ENCODE measurements around the gene CDK19. TPM values are rescaled to one million over a fixed set of nuclear protein-coding genes. Genes with fewer than 3 reads are reported as not detected.
"Not testable (repeated sequence)": the region's sequence is repeated elsewhere in the genome, so short reads cannot be mapped to it uniquely, and the experiment has no call there.

Gene CDK19
- total RNA-seq, 1 donor = 13.5 TPM

- DNase-seq (ENCODE audit: low read depth in 2 of 3, low spot score in 2 of 3) = no peak
Measured at GRCh38 chr6:110595112-110595511, 220.2 kb downstream of the CDK19 start.

DNA sequence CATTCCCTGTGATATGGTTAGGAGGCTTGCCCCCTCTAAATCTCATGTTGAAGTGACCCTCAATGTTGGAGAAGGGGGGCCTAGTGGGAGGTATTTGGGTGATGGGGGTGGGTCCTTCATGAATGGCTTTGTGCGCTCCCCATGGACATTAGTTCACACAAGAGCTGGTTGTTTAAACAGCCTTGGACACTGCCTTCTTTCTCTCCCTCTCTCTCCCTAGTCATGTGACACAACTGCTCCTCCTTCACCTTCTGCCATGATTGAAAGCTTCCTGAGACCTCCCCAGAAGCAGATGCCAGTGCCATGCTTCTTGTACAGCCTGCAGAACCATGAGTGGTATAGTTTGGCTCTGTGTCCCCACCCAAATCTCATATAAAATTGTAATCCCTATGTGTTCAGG, 221.6 kb downstream of the CDK19 start:
- DNase-seq (ENCODE audit: low read depth in 2 of 3, low spot score in 2 of 3) = no peak

- no peak for DNase-seq (ENCODE audit: low read depth in 2 of 3, low spot score in 2 of 3)
Measured at GRCh38 chr6:110592765-110593164, 222.5 kb downstream of the CDK19 start.

DNA sequence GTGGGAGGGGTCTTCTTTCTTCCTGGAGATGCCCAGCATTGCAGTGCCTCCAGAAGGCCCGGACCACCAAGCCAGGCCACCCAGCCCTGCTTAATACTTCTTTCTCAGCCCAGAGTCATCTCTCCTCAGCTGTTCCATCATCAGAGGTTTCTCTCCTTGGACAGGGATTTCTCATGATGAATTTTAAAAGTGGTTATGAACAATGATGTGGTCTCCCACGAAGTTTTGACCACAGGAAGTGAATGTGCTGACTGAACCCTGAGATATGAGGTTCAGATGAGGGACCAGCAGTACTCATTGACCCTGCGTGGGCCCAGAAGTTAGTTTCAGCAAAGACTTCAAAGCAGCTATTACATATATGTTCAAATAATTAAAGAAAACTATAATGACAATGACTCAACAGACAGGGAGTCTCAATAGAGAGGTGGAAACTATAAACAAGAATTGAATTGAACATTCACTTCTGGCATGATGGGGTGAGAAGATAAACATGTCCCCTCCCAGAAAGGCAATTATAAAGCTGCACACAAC, 224.4 kb downstream of the CDK19 start:
- no peak for DNase-seq (ENCODE audit: low read depth in 2 of 3, low spot score in 2 of 3)

GRCh38 chr6:110589865-110590513, 225.3 kb downstream of the CDK19 start:
- DNase-seq (ENCODE audit: low read depth in 2 of 3, low spot score in 2 of 3) = peak in 2 of 3 donors; percentile 11 to 13

- DNase-seq (ENCODE audit: low read depth in 2 of 3, low spot score in 2 of 3) = no peak
Measured at GRCh38 chr6:110587328-110587727, 227.9 kb downstream of the CDK19 start.

DNA sequence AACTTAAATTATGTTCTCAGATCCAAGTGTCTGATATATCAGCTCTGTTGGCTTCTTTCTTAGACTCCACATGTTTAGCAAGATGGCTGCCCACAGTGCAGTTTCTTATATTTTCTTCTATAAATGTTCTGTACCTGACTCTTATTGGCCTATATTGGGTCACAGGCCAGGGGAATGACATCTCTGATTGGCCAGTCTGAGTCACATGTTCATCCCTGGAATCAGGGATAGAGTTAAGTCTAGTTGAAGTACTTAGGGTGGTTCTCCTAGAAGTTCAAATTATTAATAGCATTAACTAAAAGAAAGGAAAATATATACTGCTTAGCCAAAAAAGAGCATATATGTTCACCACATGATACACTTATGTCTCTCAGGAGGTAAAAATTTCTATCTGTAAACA, 233.6 kb downstream of the CDK19 start:
- no peak for DNase-seq (ENCODE audit: low read depth in 2 of 3, low spot score in 2 of 3)

- DNase-seq (ENCODE audit: low read depth in 2 of 3, low spot score in 2 of 3) = not testable (repeated sequence)
Measured at GRCh38 chr6:110577596-110578167, 237.6 kb downstream of the CDK19 start.

- no peak for DNase-seq (ENCODE audit: low read depth in 2 of 3, low spot score in 2 of 3)
Measured at GRCh38 chr6:110575925-110576463, 239.3 kb downstream of the CDK19 start.

- no peak for DNase-seq (ENCODE audit: low read depth in 2 of 3, low spot score in 2 of 3)
Measured at GRCh38 chr6:110574817-110575216, 240.5 kb downstream of the CDK19 start.

GRCh38 chr6:110573537-110573936, 241.7 kb downstream of the CDK19 start:
- no peak for DNase-seq (ENCODE audit: low read depth in 2 of 3, low spot score in 2 of 3)

DNA sequence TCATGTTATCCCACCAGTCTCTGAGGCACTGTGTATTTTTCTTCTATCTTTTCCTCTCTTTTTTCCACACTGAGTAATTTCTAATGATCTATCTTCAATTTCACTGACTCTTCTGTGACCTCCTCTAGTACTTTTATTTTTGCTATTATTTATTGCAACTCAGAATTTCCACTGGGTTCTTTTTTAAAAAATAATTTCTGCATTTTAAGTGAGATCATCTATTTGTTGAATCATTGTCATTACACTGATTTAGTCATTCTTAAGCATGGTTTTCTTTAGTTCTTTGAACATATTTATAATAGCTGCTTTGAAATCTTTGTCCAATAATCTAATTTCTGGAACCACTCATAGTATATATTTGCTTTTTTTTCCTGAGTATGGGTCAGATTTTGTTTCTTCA, 242.1 kb downstream of the CDK19 start:
- no peak for DNase-seq (ENCODE audit: low read depth in 2 of 3, low spot score in 2 of 3)

DNA sequence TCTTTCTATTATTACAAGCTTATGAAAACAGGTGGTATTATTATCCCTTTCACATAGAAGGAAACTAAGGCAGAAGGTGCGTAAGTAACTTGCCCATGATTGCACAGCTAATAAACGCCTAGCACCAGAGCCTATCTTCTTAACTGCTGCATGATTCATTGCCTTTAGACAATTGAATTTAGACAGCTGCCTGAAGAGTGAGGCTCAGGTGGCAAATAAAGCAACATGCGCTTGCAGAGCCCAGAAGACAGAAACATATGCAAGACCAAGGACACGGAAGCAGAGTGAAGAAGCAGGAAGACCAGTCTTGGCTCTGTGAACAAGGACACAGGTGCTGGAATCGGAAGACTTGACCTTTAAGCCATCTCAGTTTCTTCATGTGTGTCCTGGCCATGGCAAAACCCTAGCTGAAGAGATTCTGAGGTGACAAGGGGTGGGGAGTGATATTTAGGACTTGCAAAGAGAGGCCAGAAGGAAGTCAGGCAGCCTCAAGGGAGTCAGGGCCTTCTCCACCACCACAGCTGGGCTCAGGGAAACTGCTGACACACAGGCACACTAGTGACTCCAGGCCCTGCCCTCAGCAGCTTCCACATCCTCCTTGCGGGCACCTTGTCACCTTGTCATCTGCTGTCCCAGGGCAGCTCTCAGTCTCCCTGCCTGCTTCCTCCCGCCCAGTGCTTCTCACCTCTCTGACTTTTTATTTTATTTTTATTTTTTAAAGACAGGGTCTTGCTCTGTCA, 247.1 kb downstream of the CDK19 start:
- peak in 1 of 3 donors; percentile 26 for DNase-seq (ENCODE audit: low read depth in 2 of 3, low spot score in 2 of 3)

DNA sequence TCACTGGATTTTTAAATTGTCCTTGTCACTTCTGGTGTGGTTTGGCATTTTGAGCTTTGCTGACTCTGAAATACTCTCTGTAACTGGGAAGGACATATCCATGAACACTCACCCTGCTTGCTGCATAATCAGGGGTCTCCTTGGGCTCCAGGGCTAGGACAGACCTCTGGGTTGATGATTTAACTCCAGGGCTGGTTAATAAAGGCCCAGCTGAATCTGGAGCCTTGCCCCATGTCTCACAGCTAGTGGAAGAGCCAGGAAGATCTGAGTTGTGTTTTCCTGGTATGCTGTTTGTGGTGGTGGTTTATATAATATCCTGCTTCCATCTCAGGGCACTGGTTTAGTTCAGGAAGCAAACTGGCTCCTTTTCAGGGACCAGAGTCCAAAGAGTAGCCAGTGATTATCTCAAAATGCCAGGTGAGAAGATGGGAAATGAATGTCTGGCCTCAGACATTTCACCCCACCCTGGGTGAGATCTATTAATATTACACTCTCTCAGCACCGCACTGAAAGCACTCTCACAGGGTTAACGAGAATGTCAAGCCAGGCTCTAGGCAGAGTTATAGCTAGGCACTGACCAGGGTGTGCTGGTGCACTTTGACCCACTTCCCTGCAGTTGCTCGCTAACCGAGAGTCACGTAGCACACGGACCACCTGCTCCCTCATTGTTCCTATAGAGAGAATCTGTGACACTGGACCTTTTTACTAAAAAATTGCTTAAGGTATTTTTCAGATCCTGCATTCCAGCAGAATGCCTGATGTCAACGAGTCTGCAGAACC, 248.7 kb downstream of the CDK19 start:
- no peak for DNase-seq (ENCODE audit: low read depth in 2 of 3, low spot score in 2 of 3)

- no peak for DNase-seq (ENCODE audit: low read depth in 2 of 3, low spot score in 2 of 3)
Measured at GRCh38 chr6:110564703-110565421, 250.4 kb downstream of the CDK19 start.

- no peak for DNase-seq (ENCODE audit: low read depth in 2 of 3, low spot score in 2 of 3)
Measured at GRCh38 chr6:110563711-110564110, 251.6 kb downstream of the CDK19 start.

DNA sequence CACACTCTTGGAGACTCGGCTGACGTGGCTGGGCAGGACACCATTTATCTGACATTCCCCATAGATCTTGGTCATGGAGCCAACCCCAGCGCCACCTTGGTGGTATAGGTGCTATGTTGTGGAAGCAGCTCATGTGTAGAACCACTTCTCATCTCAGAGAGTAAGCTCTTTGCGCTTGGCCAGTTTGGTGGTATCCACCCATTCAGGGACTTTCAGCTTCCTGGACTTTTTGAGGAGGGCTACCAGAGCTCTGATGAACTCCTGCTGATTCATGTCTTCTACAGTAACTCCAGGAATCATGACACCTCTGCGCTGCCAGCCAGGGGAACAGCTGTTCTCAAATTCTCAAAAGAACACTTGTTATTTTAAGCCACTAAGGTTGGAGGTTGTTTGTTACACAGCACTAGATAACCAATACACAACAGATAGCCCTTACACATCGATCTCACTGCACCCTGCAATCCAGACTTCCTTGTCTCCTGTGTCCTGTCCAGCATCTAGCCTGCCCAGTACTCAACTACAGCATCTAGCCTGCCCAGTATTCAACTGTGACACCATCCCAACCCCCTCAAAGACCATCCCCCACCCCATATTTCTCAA, 252.9 kb downstream of the CDK19 start:
- DNase-seq (ENCODE audit: low read depth in 2 of 3, low spot score in 2 of 3) = no peak

DNA sequence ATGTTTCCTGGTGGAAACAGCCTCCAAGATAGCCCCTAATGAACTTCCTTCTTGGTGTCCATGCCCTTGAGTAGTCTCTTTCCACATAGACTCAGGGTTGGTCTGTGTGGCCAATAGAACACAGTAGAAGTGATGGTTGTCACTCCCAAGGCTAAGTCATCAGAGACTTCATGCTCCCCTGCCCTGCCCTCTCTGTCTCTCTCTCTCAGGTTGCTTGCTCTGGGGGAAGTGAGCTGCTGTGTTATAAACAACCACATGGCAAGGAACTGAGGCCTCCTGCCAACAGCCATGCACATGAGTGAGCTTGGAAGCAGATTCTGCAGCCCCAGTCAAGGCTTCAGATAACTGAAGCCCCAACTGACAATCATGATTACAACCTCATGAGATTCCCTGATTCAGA, 253.6 kb downstream of the CDK19 start:
- no peak for DNase-seq (ENCODE audit: low read depth in 2 of 3, low spot score in 2 of 3)

GRCh38 chr6:110561008-110561396, 254.3 kb downstream of the CDK19 start:
- no peak for DNase-seq (ENCODE audit: low read depth in 2 of 3, low spot score in 2 of 3)

All from hematopoietic multipotent progenitor cell (in vitro differentiated cells).